ENCODE results near the gene DPP7.

The DPP7 gene

DNA sequence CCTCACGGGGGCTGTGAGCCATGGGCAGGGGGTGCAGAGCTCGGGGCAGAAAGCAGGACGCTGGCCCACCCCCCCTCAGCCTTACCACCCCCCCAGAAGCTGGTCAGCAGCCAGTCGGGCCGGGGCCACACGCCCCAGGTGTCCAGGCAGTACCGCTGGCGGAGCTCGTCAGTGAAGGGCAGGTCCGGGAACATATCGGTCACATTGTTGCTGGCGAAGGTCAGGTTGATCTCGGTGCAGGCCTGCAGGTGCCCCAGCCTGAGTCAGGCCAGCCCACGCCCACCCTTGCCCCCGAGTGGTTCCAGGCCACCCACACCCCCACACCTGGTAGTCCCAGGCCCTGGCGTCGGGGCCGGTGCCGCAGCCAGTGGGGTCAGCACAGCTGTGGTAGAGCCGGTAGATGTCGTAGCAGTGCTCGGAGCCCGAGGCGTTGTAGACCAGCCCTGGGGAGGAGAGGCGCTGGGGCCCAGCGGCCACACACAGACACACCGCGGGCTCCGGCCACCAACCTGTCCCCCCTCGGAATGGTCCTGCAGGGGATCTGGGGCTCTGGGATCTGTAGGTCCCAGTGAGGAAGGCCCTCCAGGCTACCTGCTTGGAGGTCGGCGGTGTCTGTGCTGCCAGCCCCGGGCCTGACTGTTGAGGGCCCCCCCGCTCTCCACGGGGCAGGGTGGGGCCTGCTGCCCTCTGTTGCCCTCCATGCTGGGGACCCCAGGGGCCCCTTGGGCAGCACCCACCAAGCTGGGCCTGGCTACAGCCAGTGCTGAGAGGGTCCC is 2.6 kb downstream of the DPP7 start:
- TF ChIP-seq, protein P1, sequence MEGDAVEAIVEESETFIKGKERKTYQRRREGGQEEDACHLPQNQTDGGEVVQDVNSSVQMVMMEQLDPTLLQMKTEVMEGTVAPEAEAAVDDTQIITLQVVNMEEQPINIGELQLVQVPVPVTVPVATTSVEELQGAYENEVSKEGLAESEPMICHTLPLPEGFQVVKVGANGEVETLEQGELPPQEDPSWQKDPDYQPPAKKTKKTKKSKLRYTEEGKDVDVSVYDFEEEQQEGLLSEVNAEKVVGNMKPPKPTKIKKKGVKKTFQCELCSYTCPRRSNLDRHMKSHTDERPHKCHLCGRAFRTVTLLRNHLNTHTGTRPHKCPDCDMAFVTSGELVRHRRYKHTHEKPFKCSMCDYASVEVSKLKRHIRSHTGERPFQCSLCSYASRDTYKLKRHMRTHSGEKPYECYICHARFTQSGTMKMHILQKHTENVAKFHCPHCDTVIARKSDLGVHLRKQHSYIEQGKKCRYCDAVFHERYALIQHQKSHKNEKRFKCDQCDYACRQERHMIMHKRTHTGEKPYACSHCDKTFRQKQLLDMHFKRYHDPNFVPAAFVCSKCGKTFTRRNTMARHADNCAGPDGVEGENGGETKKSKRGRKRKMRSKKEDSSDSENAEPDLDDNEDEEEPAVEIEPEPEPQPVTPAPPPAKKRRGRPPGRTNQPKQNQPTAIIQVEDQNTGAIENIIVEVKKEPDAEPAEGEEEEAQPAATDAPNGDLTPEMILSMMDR (conservative IDR thresholded peaks at IDR 0.05; ENCODE audit: low read depth, low read length) = no peak
- no peak for DNase-seq (ENCODE audit: low read depth)
- no peak overlapping the region for H3K4me3 ChIP-seq (ENCODE audit: low read depth, low read length)

DNA sequence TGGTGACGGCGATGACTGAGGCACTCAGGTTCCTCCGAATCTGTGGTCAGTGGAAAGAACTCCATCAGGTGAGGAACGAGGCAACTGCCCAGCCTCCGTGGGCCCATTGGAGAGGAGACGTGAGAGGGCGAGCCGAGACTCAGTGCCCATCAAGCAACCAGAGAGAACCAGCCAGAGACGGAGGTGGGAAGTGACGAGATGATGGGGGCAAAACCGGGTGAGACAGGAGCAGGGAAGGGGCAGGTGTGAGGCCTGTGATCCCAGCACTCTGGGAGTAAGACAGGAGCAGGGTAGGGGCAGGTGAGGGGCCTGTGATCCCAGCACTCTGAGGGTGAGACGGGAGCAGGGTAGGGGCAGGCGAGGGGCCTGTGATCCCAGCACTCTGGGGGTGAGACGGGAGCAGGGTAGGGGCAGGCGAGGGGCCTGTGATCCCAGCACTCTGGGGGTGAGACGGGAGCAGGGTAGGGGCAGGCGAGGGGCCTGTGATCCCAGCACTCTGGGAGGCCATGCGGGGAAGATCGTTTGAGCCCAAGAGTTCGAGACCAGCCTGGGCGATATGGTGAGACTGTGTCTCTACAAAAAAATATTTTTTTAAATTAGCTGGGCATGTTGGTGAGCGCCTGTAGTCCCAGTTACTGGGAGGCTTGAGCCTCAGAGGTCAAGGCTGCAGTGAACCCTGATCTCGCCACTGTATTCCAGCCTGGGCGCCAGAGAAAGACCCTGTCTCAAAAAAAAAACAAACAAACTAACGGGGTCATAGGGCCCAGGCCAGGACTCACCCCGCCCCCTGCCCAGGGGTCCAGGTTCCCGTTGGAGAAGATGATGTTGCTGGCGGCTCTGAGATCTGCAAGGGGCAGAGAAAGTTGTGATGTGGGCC is 3.4 kb downstream of the DPP7 start:
- TF ChIP-seq, protein P1 (conservative IDR thresholded peaks at IDR 0.05; ENCODE audit: low read depth, low read length) = no peak
- DNase-seq (ENCODE audit: low read depth) = no peak
- H3K4me3 ChIP-seq (ENCODE audit: low read depth, low read length) = no peak overlapping the region

DNA sequence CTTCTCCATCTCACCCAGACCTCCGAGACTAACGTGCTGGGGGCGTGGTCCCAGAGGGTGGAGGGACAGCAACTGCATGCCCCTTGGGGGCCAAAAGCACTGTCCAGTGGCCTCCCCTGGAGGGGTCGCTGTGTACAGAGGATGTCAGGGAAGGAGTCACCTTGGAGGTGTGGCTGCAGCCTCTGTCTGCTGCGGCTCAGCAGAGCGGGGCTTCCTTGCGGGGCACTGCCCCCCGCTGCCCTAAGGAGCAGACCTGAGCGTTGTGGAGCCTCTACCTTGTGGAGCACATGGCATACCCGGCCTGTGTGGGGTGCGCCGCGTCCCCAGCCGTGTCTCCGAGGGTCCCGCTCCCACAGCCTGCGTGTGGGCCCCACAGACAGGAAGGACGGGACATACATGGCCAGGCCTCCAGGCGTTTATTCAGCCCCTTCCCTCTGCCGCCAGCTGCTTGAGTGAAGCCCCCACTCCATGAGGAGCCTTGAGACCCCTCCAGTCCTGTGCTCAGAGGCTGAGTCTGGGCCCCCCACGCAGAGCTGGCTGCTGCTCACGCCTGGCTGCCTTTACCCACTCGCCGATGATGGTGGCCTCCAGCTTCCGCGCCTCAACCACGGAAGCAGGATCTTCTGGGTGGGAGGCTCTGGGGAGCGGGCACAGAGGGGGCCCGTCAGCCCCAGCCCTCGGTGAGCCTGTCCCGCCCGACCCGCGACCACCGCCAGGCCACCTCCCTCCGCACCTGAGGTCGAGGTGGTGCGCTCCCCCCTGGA is 4.2 kb downstream of the DPP7 start:
- H3K4me3 ChIP-seq (ENCODE audit: low read depth, low read length) = no peak overlapping the region
- DNase-seq (ENCODE audit: low read depth) = no peak
- TF ChIP-seq, protein P1 (conservative IDR thresholded peaks at IDR 0.05; ENCODE audit: low read depth, low read length) = no peak

DNA sequence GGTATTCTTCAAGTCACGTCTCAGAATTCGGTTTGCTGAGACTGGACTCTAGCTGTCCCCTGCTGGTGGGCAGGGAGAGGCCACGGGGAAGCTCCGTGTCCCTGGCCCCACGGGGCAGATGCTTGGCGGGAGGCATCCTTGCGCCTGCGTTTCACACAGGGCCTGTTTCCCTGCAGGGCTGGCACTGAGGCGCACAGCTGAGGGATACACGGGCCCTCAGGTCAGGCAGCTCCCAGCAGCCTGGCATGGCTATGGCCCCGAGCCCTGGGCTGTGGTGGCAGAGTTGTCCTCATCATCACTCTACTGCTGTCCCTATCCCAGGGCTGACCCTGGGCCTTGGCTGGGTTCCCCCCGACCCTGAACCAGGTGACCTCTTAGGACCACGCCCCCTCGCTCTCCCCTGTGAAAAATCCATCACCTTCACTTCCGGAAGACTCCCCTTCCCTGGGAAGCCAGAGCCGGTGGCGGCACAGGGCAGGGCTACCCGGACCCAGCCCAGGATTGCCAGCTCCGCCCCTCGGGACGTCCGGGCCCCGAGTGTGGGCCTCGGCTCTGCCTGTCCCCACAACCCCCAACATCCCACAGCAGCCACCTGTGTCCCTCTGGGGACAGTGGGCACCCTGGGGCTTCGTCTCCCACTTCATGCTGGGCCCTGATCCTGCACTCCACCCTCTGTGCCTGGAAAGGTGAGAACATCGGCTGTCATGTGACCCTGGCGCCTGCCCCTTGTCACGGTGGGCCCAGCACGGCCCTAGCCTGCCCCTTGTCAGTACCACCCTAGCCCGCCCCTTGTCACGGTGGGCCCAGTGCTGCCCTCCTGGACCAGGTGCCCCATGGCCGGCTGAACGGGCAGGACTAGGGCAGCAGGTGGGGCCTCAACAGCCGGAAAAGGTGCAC is 5.0 kb downstream of the DPP7 start:
- no peak for DNase-seq (ENCODE audit: low read depth)
- TF ChIP-seq, protein P1 (conservative IDR thresholded peaks at IDR 0.05; ENCODE audit: low read depth, low read length) = no peak
- no peak overlapping the region for H3K4me3 ChIP-seq (ENCODE audit: low read depth, low read length)

DNA sequence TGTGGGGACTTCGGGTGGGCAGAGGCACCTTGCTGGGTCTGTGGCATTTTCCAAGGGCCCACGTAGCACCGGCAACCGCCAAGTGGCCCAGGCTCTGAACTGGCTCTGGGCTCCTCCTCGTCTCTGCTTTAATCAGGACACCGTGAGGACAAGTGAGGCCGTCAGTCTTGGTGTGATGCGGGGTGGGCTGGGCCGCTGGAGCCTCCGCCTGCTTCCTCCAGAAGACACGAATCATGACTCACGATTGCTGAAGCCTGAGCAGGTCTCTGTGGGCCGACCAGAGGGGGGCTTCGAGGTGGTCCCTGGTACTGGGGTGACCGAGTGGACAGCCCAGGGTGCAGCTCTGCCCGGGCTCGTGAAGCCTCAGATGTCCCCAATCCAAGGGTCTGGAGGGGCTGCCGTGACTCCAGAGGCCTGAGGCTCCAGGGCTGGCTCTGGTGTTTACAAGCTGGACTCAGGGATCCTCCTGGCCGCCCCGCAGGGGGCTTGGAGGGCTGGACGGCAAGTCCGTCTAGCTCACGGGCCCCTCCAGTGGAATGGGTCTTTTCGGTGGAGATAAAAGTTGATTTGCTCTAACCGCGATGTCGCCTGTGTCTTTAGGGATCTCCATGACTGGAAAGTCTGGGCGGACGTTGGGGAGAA is 5.8 kb downstream of the DPP7 start:
- TF ChIP-seq, protein P1 (conservative IDR thresholded peaks at IDR 0.05; ENCODE audit: low read depth, low read length) = no peak
- no peak for DNase-seq (ENCODE audit: low read depth)

DNA sequence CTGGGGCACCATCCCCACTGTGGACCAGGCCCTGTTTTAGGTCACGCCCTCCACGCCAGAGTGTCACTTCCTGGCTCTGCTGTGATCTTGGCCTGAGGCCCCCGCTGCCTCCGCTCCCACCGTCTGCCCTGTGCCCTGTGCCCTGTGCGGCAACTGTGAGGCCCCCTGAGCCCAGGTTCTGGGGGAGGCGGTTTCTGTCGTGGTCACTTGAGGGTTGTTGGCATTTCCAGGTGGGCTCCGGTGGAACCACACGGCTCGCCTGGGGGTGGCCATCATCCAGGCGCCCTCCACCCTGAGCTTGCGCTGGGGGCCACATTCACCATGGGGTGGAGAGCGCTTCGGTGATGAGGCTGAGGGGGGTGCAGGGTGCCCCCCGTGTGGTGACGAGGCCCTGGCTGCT is 6.6 kb downstream of the DPP7 start:
- DNase-seq (ENCODE audit: low read depth) = no peak
- TF ChIP-seq, protein P1 (conservative IDR thresholded peaks at IDR 0.05; ENCODE audit: low read depth, low read length) = no peak
- H3K4me3 ChIP-seq (ENCODE audit: low read depth, low read length) = no peak overlapping the region

More for the DNA sequence above, 5.8 kb downstream of the DPP7 start:
- H3K4me3 ChIP-seq (ENCODE audit: low read depth, low read length) = no peak overlapping the region
